Measurements from ENCODE around the gene SAMD13.
A peak's percentile ranks its signal among the peaks of the same experiment; 100 is the strongest.

Gene SAMD13

GRCh38 chr1:84374991-84375696 is 73.6 kb downstream of the SAMD13 start:
- no peak for DNase-seq

- no peak for DNase-seq
Observed at GRCh38 chr1:84376000-84376910, 74.7 kb downstream of the SAMD13 start.

- DNase-seq: no peak
Observed at GRCh38 chr1:84377480-84378095, 76.1 kb downstream of the SAMD13 start.

GRCh38 chr1:84379138-84379916 is 77.8 kb downstream of the SAMD13 start:
- no peak for DNase-seq

- no peak for DNase-seq
Observed at GRCh38 chr1:84379917-84380180, 78.3 kb downstream of the SAMD13 start.

GRCh38 chr1:84382127-84382526 is 80.6 kb downstream of the SAMD13 start:
- no peak for DNase-seq

- no peak for DNase-seq
Observed at GRCh38 chr1:84385347-84385746, 83.8 kb downstream of the SAMD13 start.

- DNase-seq: peak in 1 of 5 experiments; percentile 12
Observed at GRCh38 chr1:84386716-84387479, 85.4 kb downstream of the SAMD13 start.

GRCh38 chr1:84387480-84388163 is 86.1 kb downstream of the SAMD13 start:
- DNase-seq: no peak

- DNase-seq: no peak
Observed at GRCh38 chr1:84390226-84390625, 88.7 kb downstream of the SAMD13 start.

- DNase-seq: no peak
Observed at GRCh38 chr1:84398175-84399155, 97.0 kb downstream of the SAMD13 start, which contains the start of gene DNASE2B. TSS of gene DNASE2B (plus strand) at chr1:84398484. CDS start at chr1:84398565, 81 bp downstream.
